Kidney epithelial cell (primary cell): ENCODE results near the gene GGN. TPM values are rescaled to one million over a fixed set of nuclear protein-coding genes. Genes with fewer than 3 reads are reported as not detected.

Experiments used
- DNase-seq: peaks from one replicate; pipeline ENCODE4 v3.0.0-alpha.2; 2010; ENCODE audit warnings: low read depth
- H3K27me3 ChIP-seq: 2 replicates; pipeline ENCODE4 v1.6.0; 2011; ENCODE audit warnings: low read length; ENCODE audit not compliant: control insufficient read depth, insufficient read depth
- H3K36me3 ChIP-seq: 2 replicates; pipeline ENCODE4 v1.5.1; 2011; ENCODE audit warnings: low read length; ENCODE audit not compliant: control insufficient read depth, insufficient read depth
- H3K4me3 ChIP-seq: 2 replicates; pipeline ENCODE4 v1.5.1; 2011; ENCODE audit warnings: low read depth, mild to moderate bottlenecking, control low read depth, low read length
- CTCF ChIP-seq: IDR thresholded peaks from 2 replicates; pipeline ENCODE4 v1.5.1; 2011; ENCODE audit warnings: mild to moderate bottlenecking, moderate library complexity, low read length, control low read depth, inconsistent platforms; ENCODE audit not compliant: insufficient read depth, poor library complexity, severe bottlenecking
- total RNA-seq: library from RNA; depleted of rRNA; stranded (reverse); fragments of >200 nt; gene quantifications from 2 replicates; pipeline ENCODE4 v1.2.3, GENCODE V29; 2015

The GGN gene
- total RNA-seq, 1 donor from 2014 or later: 1.4 TPM

- H3K36me3 ChIP-seq: peaks cover 4% of the 10 kb centered on the region
- H3K27me3 ChIP-seq: peaks cover 8% of the 10 kb centered on the region
- TF ChIP-seq CTCF: no peak
- H3K4me3 ChIP-seq: no peak overlapping the region
- DNase-seq: no peak
Observed at GRCh38 chr19:38385804-38386257, 2.0 kb downstream of the GGN start.

- no peak for DNase-seq
- peaks cover 4% of the 10 kb centered on the region for H3K36me3 ChIP-seq
- no peak overlapping the region for H3K4me3 ChIP-seq
- H3K27me3 ChIP-seq: peaks cover 8% of the 10 kb centered on the region
- TF ChIP-seq CTCF: no peak
Observed at GRCh38 chr19:38385057-38385803, 2.6 kb downstream of the GGN start.

GRCh38 chr19:38384209-38385027 lies 3.4 kb downstream of the GGN start:
- Histone ChIP-seq H3K36me3 (peaks cover 6% of the 10 kb centered on the region), H3K4me3 (no peak overlapping the region), H3K27me3 (peaks cover 8% of the 10 kb centered on the region)
- TF ChIP-seq CTCF: peak; percentile 31
- no peak for DNase-seq

GRCh38 chr19:38383743-38384142 lies 4.1 kb downstream of the GGN start:
- no peak for DNase-seq
- TF ChIP-seq CTCF: no peak
- peaks cover 8% of the 10 kb centered on the region for H3K27me3 ChIP-seq
- no peak overlapping the region for H3K4me3 ChIP-seq
- peaks cover 8% of the 10 kb centered on the region for H3K36me3 ChIP-seq

- no peak for DNase-seq
- Histone ChIP-seq H3K4me3 (no peak overlapping the region), H3K27me3 (peaks cover 8% of the 10 kb centered on the region), H3K36me3 (peaks cover 8% of the 10 kb centered on the region)
- no peak for TF ChIP-seq CTCF
Observed at GRCh38 chr19:38383184-38383583, 4.7 kb downstream of the GGN start.
